ENCODE measurements around the gene AFF3. TPM values are rescaled to one million over a fixed set of nuclear protein-coding genes. Genes with fewer than 3 reads are reported as not detected.
"Not testable (repeated sequence)": the region's sequence is repeated elsewhere in the genome, so short reads cannot be mapped to it uniquely, and the experiment has no call there.

Gene AFF3
- total RNA-seq, 1 donor from 2014 or later = 7.6 TPM

- ATAC-seq (ENCODE audit: poor library complexity); DNase-seq; intact Hi-C loops (cut with DNase I): not testable (repeated sequence)
Measured at GRCh38 chr2:100091807-100092206, 50.6 kb downstream of the AFF3 start.

- intact Hi-C loops (cut with DNase I); ATAC-seq (ENCODE audit: poor library complexity); DNase-seq: not testable (repeated sequence)
Measured at GRCh38 chr2:100085744-100086143, 56.6 kb downstream of the AFF3 start.

DNA sequence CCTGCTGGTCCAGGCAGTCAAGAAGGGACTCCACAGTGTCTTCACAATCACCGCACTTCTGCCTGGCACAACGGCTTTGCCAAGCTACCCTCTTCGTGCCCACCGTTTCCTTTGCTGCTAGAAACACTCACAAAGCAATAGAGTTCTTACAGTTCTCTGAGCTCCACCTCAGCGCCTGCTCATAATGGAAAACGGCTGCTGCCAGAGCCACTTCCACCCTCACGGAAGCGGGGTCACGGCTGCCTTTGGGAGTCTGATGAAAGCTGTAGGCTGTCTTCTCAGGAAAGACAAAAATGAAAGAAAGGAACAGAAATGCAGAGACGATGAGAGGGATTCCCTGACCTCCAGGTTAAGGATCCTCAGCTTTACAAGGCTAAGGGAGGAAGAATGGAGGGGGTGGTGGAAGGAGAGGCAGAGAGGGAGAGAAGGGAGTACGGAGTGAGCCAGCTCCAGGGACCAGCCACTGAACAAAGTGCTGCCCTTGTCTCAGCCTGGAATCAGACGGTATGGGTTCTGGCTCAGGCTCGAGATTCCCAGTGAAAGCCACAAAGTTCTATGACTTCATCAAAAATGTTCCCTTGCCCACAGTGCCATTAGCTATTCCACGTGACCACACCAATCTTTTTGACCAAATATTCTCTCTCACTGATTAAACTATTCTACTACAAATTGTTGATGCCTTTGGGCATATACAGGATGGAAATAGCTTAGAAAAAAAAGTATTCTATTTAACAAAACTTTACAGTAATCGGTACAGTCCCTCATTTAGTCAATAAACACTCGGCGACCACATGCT lies 58.8 kb downstream of the AFF3 start:
- intact Hi-C loops (cut with DNase I); ATAC-seq (ENCODE audit: poor library complexity); DNase-seq: not testable (repeated sequence)

- peak; percentile 86 for ATAC-seq (ENCODE audit: poor library complexity)
- intact Hi-C loops (cut with DNase I); DNase-seq: not testable (repeated sequence)
Measured at GRCh38 chr2:100082302-100082978, 60.0 kb downstream of the AFF3 start.

GRCh38 chr2:100077935-100078334 lies 64.5 kb downstream of the AFF3 start:
- DNase-seq (no peak), ATAC-seq (ENCODE audit: poor library complexity) (no peak)
- intact Hi-C loops (cut with DNase I) = no loop called here

DNA sequence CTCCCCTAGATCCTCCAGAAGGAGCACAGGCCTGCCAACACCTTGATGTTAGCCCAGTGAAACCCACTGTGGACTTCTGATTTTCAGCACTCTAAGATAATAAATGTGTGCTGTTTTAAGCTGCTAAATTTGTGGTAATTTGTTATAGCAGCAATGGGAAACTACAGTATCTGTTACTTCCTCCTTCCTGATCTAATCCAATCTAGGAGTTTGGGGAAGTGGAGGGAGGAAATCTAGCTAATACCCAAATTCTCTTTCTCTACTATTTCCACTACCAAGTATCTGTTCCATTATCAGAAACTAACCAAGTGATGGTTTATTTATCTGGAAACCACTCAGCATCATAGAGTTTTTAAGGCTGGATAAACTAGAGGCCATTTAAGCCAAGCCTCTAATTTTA lies 64.9 kb downstream of the AFF3 start:
- ATAC-seq (ENCODE audit: poor library complexity) = no peak
- intact Hi-C loops (cut with DNase I) = no loop called here
- DNase-seq = no peak

- ATAC-seq (ENCODE audit: poor library complexity) (no peak), DNase-seq (no peak)
- intact Hi-C loops (cut with DNase I) = no loop called here
Measured at GRCh38 chr2:100075532-100075931, 66.9 kb downstream of the AFF3 start.

DNA sequence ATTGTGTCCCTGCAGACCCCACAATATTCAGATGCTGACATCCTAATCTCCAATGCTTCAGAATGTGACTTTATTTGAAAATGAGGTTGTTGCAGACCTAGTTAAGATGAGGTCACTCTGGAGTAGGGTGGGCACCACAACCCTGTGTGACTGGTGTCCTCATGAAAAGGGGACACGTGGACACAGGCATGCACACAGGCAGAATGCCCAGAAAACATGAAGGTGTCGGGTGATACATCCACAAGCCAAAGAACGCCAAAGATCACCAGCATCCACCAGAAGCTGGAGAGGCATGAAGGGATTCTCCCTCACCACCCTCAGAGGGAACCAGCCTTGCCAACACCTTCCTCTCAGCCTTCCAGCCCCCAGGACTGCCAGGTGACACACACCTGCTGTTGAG lies 69.3 kb downstream of the AFF3 start:
- intact Hi-C loops (cut with DNase I) = no loop called here
- ATAC-seq (ENCODE audit: poor library complexity) = peak; percentile 88
- DNase-seq = no peak

GRCh38 chr2:100072503-100072902 lies 69.9 kb downstream of the AFF3 start:
- intact Hi-C loops (cut with DNase I) = no loop called here
- peak; percentile 67 for ATAC-seq (ENCODE audit: poor library complexity)
- no peak for DNase-seq

DNA sequence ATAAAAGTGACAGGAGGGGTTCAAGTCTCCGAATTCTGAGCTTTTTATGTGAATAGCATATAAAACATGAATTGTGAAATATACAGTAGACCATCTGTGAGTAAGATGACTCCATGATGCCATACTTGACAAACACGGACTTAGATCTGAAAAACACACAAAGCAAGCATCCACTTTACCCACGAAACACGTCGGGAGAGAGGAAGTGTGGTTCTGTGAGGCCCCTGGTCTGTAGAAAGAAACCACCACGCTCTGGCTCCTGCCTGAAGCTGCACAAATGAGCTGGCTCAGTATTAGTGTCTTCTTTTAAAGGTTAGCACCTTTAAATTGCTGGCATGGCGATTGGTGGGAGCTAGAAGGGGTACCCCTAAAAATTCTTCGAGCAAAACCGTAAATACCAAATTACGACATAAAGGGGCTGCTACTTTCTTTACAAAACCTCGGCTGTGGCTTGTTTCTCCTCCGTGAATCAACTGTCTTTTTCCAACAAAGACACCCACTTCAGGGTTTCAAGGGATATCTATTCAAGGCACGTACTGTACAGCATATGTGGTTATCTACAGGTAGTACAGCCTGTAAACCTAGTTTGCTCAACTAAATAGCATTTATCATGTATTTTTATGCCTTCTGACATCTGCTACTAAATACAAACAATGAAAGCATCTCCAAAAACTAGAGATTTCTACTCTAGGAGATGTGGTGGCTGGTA lies 70.9 kb downstream of the AFF3 start:
- ATAC-seq (ENCODE audit: poor library complexity) (no peak), DNase-seq (no peak)
- intact Hi-C loops (cut with DNase I) = no loop called here

GRCh38 chr2:100070078-100070477 lies 72.3 kb downstream of the AFF3 start:
- no peak for DNase-seq
- intact Hi-C loops (cut with DNase I) = no loop called here
- ATAC-seq (ENCODE audit: poor library complexity) = no peak

- intact Hi-C loops (cut with DNase I) = no loop called here
- DNase-seq = no peak
- peak; percentile 32 for ATAC-seq (ENCODE audit: poor library complexity)
Measured at GRCh38 chr2:100068395-100068794, 74.0 kb downstream of the AFF3 start.

- ATAC-seq (ENCODE audit: poor library complexity) (no peak), DNase-seq (no peak)
- intact Hi-C loops (cut with DNase I) = no loop called here
Measured at GRCh38 chr2:100067784-100068183, 74.6 kb downstream of the AFF3 start.

GRCh38 chr2:100066856-100067255 lies 75.5 kb downstream of the AFF3 start:
- intact Hi-C loops (cut with DNase I) = no loop called here
- DNase-seq = no peak
- ATAC-seq (ENCODE audit: poor library complexity) = no peak

GRCh38 chr2:100066246-100066645 lies 76.1 kb downstream of the AFF3 start:
- intact Hi-C loops (cut with DNase I) = no loop called here
- peak; percentile 45 for ATAC-seq (ENCODE audit: poor library complexity)
- DNase-seq = no peak

DNA sequence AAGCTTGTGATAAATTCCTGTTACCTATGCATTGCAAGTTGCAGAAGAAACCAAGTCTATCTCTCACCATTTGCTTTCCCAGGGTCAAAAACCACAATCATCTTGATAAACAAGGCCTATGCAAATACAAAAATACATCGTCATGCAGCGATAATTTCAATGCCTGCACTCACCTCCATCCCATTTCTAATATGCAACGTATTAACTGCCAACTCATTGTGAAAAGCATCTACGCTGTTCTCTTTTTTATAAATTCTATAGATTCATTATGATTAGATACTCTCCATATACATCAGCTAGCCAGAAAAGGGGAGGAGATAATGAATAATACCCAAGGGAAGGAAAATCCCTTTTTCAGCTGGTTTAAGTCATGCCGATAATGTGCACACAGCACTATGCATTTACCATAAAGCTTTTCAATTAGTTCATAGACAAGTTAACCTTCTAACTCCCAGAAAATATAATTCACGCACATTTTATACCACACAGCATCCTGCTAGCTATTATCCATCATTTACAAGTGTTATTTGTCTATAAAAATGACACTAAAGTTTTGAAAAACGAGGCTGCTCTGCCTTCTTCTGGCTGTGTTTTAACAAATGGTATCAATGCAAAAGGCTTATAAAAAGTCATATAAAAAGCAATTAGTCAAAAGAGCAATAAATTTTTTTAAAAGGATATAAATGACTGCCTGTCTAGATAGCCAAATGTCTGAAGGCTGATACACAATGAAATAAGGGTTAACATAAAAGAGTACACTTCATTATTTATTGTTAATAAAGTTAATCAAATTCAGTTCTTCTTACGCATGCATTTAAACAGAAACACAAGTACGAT lies 77.6 kb downstream of the AFF3 start:
- DNase-seq (no peak), ATAC-seq (ENCODE audit: poor library complexity) (no peak)
- intact Hi-C loops (cut with DNase I) = no loop called here

DNA sequence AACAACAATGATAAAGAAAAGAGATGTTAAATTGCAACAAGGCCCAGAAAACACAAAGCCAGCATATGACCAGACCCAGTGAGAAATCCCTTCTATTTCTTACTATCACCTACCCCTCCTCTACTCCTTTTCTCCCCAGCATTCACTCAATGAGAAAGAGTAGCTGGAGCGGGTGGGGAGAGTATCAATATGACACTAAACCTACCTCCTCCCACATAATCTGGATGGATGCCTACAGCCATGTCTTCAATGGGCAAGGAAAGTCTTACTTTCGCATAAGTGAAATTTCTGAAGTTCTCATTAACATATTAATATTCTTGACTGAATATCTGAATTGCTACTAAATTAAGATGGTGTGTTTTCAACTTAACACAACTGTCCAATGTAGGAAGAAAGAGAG lies 78.2 kb downstream of the AFF3 start:
- intact Hi-C loops (cut with DNase I) = no loop called here
- no peak for DNase-seq
- no peak for ATAC-seq (ENCODE audit: poor library complexity)

DNA sequence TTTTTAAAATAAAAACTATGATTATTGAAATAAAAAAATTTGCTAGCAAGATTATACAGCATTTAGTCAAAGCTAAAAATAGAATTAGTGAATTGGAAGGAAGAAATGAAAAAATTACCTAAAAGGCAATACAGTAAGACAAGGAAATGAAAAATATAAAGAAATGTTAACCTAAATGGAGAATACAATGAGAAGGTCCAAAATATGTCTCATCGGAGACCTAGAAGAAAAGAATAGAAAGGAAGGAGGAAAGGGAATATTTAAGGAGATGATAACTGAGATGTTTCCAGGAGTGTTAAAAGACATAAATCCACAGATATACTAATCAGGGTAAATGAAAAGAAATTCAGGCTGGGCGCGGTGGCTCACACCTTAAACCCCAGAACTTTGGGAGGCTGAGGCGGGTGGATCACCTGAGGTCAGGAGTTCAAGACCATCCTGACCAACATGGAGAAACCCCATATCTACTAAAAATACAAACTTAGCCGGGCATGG lies 78.9 kb downstream of the AFF3 start:
- DNase-seq (no peak), ATAC-seq (ENCODE audit: poor library complexity) (no peak)
- intact Hi-C loops (cut with DNase I) = no loop called here

GRCh38 chr2:100062336-100062735 lies 80.1 kb downstream of the AFF3 start:
- no peak for DNase-seq
- intact Hi-C loops (cut with DNase I) = no loop called here
- no peak for ATAC-seq (ENCODE audit: poor library complexity)

Measured in Right ventricle myocardium superior (tissue), 1 donor.